ENCODE measurements around the gene KRT1. TPM values are rescaled to one million over a fixed set of nuclear protein-coding genes. Genes with fewer than 3 reads are reported as not detected.

KRT1 gene
- total and polyA plus RNA-seq, 10 of the 15 experiments (the other 5 are each of a cell fraction or from before 2014, with no cell fraction given), result not detected

DNA sequence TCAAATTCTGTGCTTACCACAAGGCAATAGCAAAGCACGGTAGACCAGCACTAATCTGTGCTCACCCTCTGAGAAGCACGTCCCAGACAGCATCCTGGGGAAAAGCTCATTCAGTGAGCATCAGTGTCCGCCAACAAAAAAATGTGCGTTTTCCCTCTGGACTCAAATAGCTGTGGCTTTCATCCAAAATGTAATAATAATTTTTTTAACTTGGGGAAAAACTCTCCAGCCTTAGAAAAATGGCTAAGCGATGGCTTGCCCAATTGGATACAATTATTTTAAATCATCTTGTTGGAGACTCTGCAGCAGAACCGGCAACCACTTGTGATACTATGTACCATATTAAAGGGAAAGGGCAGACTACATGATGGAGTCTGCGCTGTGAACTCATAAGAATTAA is 24.3 kb upstream of the KRT1 start:
- Histone ChIP-seq H3K27me3 (replicated peaks in 1 of 2; ENCODE audit: control insufficient read depth in 2 of 2, insufficient read depth in 2 of 2, low read length in 1 of 2) (0 out of 4 replicates have a peak, but pooled peaks cover 0 to 1% of the 10 kb centered on the region in 2 experiments), H3K4me1 (ENCODE audit: control insufficient read depth, insufficient read depth, low read length) (no peaks in the 10 kb centered on the region), H3K36me3 (ENCODE audit: control insufficient read depth in 2 of 2, insufficient read depth in 2 of 2, low read length in 1 of 2) (no peaks in the 10 kb centered on the region), H2AFZ (ENCODE audit: control insufficient read depth, low read depth, low read length) (no peak overlapping the region), H3K79me2 (ENCODE audit: control insufficient read depth, insufficient read depth, low read length) (no peaks in the 10 kb centered on the region), H3K9me3 (replicated peaks; ENCODE audit: control insufficient read depth, insufficient read depth, low read length) (no peaks in the 10 kb centered on the region), H3K27ac (ENCODE audit: control insufficient read depth, insufficient read depth) (no peak overlapping the region), H4K20me1 (ENCODE audit: control insufficient read depth, insufficient read depth) (no peaks in the 10 kb centered on the region), H3K4me3 (no peak overlapping the region), H3K9ac (ENCODE audit: control insufficient read depth, insufficient read depth, low read length) (no peak overlapping the region), H3K4me2 (ENCODE audit: control insufficient read depth, insufficient read depth) (no peak overlapping the region)
- no peak for DNase-seq (ENCODE audit: low read depth, low spot score)
- ChIA-PET SMC1A (ENCODE audit: uncharacterized antibody, unreplicated experiment) (no interaction called here), POLR2A (no interaction called here), RAD21 (ENCODE audit: unreplicated experiment) (no interaction called here), CTCF (no interaction called here)
- FAIRE-seq, result no peak
- no TSS peak for BruUV-seq (replicated peaks)
- WGBS (ENCODE audit: insufficient coverage, insufficient replicate concordance, low lambda C conversion rate, missing lambda C conversion rate), result 52% methylated on average over 7 of the region's 7 CpGs
- ATAC-seq, result no peak
- in situ Hi-C loops (cut with MboI), result no loop called here
- intact Hi-C loops (cut with micrococcal nuclease; ENCODE audit: unreplicated experiment), result no loop called here
- TF ChIP-seq USF1 (IDR thresholded peaks at IDR 0.05; ENCODE audit: borderline replicate concordance, extremely low read length, insufficient read depth, low read depth, low read length), result no peak
- TF ChIP-seq SUZ12 (IDR thresholded peaks at IDR 0.05; ENCODE audit: unreplicated experiment), result no peak
- TF ChIP-seq, protein P1, sequence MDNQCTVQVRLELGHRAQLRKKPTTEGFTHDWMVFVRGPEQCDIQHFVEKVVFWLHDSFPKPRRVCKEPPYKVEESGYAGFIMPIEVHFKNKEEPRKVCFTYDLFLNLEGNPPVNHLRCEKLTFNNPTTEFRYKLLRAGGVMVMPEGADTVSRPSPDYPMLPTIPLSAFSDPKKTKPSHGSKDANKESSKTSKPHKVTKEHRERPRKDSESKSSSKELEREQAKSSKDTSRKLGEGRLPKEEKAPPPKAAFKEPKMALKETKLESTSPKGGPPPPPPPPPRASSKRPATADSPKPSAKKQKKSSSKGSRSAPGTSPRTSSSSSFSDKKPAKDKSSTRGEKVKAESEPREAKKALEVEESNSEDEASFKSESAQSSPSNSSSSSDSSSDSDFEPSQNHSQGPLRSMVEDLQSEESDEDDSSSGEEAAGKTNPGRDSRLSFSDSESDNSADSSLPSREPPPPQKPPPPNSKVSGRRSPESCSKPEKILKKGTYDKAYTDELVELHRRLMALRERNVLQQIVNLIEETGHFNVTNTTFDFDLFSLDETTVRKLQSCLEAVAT (IDR thresholded peaks at IDR 0.05), result no peak
- TF ChIP-seq HDGF (IDR thresholded peaks at IDR 0.05), result no peak
- no peak for TF ChIP-seq JUNB (IDR thresholded peaks at IDR 0.05)
- no peak for TF ChIP-seq SKIL (IDR thresholded peaks at IDR 0.05; ENCODE audit: low read depth, poor library complexity, severe bottlenecking)
- no peak for TF ChIP-seq MXI1 (IDR thresholded peaks at IDR 0.05; ENCODE audit: low read depth, low read length)
- TF ChIP-seq MYC (IDR thresholded peaks at IDR 0.05; ENCODE audit: insufficient read depth, insufficient read length, insufficient replicate concordance, low read length, severe bottlenecking), result no peak
- TF ChIP-seq, protein P2, sequence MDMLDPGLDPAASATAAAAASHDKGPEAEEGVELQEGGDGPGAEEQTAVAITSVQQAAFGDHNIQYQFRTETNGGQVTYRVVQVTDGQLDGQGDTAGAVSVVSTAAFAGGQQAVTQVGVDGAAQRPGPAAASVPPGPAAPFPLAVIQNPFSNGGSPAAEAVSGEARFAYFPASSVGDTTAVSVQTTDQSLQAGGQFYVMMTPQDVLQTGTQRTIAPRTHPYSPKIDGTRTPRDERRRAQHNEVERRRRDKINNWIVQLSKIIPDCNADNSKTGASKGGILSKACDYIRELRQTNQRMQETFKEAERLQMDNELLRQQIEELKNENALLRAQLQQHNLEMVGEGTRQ (IDR thresholded peaks at IDR 0.05; ENCODE audit: borderline replicate concordance, low read depth, low read length), result no peak
- TF ChIP-seq BCL3 (IDR thresholded peaks at IDR 0.05; ENCODE audit: borderline replicate concordance, insufficient read depth, low read depth, low read length, poor library complexity, severe bottlenecking), result no peak
- no peak for TF ChIP-seq ZNF384 (IDR thresholded peaks at IDR 0.05; ENCODE audit: borderline replicate concordance, low read depth, low read length)
- TF ChIP-seq TCF3 (IDR thresholded peaks at IDR 0.05; ENCODE audit: borderline replicate concordance, insufficient read depth, low read depth, low read length), result no peak
- TF ChIP-seq CHD2 (IDR thresholded peaks at IDR 0.05; ENCODE audit: borderline replicate concordance, low read depth, low read length), result no peak
- no peak for TF ChIP-seq RAD21 (IDR thresholded peaks at IDR 0.05; ENCODE audit: insufficient read depth, low read depth, low read length)
- TF ChIP-seq PML (IDR thresholded peaks at IDR 0.05; ENCODE audit: low read length), result no peak
- no peak for TF ChIP-seq POU2F2 (IDR thresholded peaks at IDR 0.05; ENCODE audit: borderline replicate concordance, low read depth, low read length)
- TF ChIP-seq NFYB (IDR thresholded peaks at IDR 0.05; ENCODE audit: insufficient read depth, low read depth, low read length), result no peak

Measured in GM12878 (cell line).